Upper lobe of left lung (tissue), 6 donors: ENCODE results near the gene DOCK4. TPM values are rescaled to one million over a fixed set of nuclear protein-coding genes. Genes with fewer than 3 reads are reported as not detected.

Source experiments
- ATAC-seq, 2 donors: fragments of 200-7000 bp; cut with Tn5 transposase; one replicate each; pipeline ENCODE4 v1.9.1; 2022; ENCODE audit warnings: mild to moderate bottlenecking in 2 of 2, moderate library complexity in 2 of 2; ENCODE audit not compliant: low FRiP score in 2 of 2
- DNase-seq, 2 donors: peaks; one replicate each; pipeline ENCODE4 v3.0.0-alpha.2; 2019 to 2020
- H3K27ac ChIP-seq, 4 donors: fragments of 200-600 bp; sonication (generic); one replicate each; pipeline ENCODE4 v1.5.1; 2016 to 2019
- H3K27me3 ChIP-seq, 4 donors: fragments of 200-600 bp; sonication (generic); one replicate each; pipeline ENCODE4 v1.5.1; 2017 to 2019
- H3K36me3 ChIP-seq, 4 donors: fragments of 200-600 bp; sonication (generic); one replicate each; pipeline ENCODE4 v1.5.1; 2016 to 2019
- H3K4me1 ChIP-seq, 4 donors: fragments of 200-600 bp; sonication (generic); one replicate each; pipeline ENCODE4 v1.5.1; 2018 to 2019
- H3K4me3 ChIP-seq, 4 donors: fragments of 200-600 bp; sonication (generic); one replicate each; pipeline ENCODE4 v1.5.1; 2017 to 2019; ENCODE audit warnings: mild to moderate bottlenecking in 2 of 4, moderate library complexity in 1 of 4
- H3K9me3 ChIP-seq, 4 donors: fragments of 200-600 bp; sonication (generic); one replicate each; pipeline ENCODE4 v1.5.1; 2018 to 2019
- CTCF ChIP-seq, 6 experiments: fragments of 450-650 bp in 4 of 6; fragments of 200-600 bp in 2 of 6; sonication (generic) in 2 of 6; IDR thresholded peaks; one replicate each; pipeline ENCODE4 v1.5.1; 2016 to 2019; ENCODE audit warnings: antibody characterized with exemption in 6 of 6
- EP300 ChIP-seq, 4 donors: sonication (generic); formaldehyde crosslinking; IDR thresholded peaks; one replicate each; pipeline ENCODE4 v1.5.1; 2017; ENCODE audit warnings: antibody characterized with exemption in 4 of 4, control low read depth in 2 of 4
- POLR2A ChIP-seq, 4 donors: fragments of 450-650 bp; IDR thresholded peaks; one replicate each; pipeline ENCODE4 v1.5.1; 2016 to 2017; ENCODE audit warnings: antibody characterized with exemption in 4 of 4, mild to moderate bottlenecking in 2 of 4
- POLR2AphosphoS5 ChIP-seq, 2 donors: sonication (generic); formaldehyde crosslinking; IDR thresholded peaks; one replicate each; pipeline ENCODE4 v1.5.1; 2017; ENCODE audit warnings: antibody characterized with exemption in 2 of 2
- WGBS, 2 donors: methylation state at CpG; one replicate each; pipeline ENCODE4 v1.1.5; 2017 to 2018; 5-methylcytosine and 5-hydroxymethylcytosine counted together
- total RNA-seq, 6 donors: library from RNA; depleted of rRNA in 4 of 6; stranded (reverse); fragments of >200 nt in 4 of 6; gene quantifications; one replicate each; pipeline versions ENCODE4 v1.1.0 to v1.2.1, GENCODE V29; 2016 to 2021
- donor health status: DM: no; HTN: no; CAD: no; lungs with moderate emphysema.
- donor health status: DM: no; HTN: yes; CAD: no; lungs with severe emphysema.

The DOCK4 gene
- total RNA-seq, 6 donors from 2014 or later, result 53.6 to 166 (median 100) TPM

GRCh38 chr7:111877931-111878330, 328.3 kb downstream of the DOCK4 start:
- no peak overlapping the region for H3K27ac ChIP-seq
- H3K4me3 ChIP-seq, result no peak overlapping the region
- no peak for DNase-seq
- H3K4me1 ChIP-seq, result peaks cover 6 to 12% (median 9%) of the 10 kb centered on the region in 4 donors
- 81 to 89% methylated on average over 4 of the region's 4 CpGs for whole genome bisulfite sequencing, 2 donors
- TF ChIP-seq POLR2AphosphoS5 (IDR thresholded peaks at IDR 0.05) (no peak), CTCF (IDR thresholded peaks at IDR 0.05) (no peak), POLR2A (IDR thresholded peaks at IDR 0.05) (no peak), EP300 (IDR thresholded peaks at IDR 0.05) (no peak)
- peaks cover 0 to 37% (median 5%) of the 10 kb centered on the region in 4 donors for H3K36me3 ChIP-seq
- ATAC-seq, result no peak
- H3K9me3 ChIP-seq, result no peaks in the 10 kb centered on the region
- no peaks in the 10 kb centered on the region for H3K27me3 ChIP-seq

- Histone ChIP-seq H3K4me1 (peaks cover 6 to 12% (median 9%) of the 10 kb centered on the region in 4 donors), H3K27ac (peak overlapping the region in 3 of 4 donors; percentile 15 to 55 (median 19)), H3K4me3 (no peak overlapping the region), H3K9me3 (no peaks in the 10 kb centered on the region), H3K36me3 (peaks cover 0 to 62% (median 5%) of the 10 kb centered on the region in 4 donors), H3K27me3 (no peaks in the 10 kb centered on the region)
- no peak for TF ChIP-seq EP300 (IDR thresholded peaks at IDR 0.05)
- TF ChIP-seq POLR2AphosphoS5 (IDR thresholded peaks at IDR 0.05), result no peak
- no peak for TF ChIP-seq POLR2A (IDR thresholded peaks at IDR 0.05)
- TF ChIP-seq CTCF (IDR thresholded peaks at IDR 0.05), result no peak
- 25 to 52% methylated on average over 2 of the region's 2 CpGs for WGBS, 2 donors
- ATAC-seq, result peak in 1 of 2 donors; percentile 37
- DNase-seq, result no peak
These were observed 332.1 kb downstream of the DOCK4 start for GRCh38 chr7:111873963-111874690.

GRCh38 chr7:111873326-111873646, 332.9 kb downstream of the DOCK4 start:
- Histone ChIP-seq H3K27me3 (no peaks in the 10 kb centered on the region), H3K36me3 (peaks cover 0 to 62% (median 1%) of the 10 kb centered on the region in 4 donors), H3K4me3 (no peak overlapping the region), H3K9me3 (no peaks in the 10 kb centered on the region), H3K27ac (peak overlapping the region in 3 of 4 donors; percentile 15 to 55 (median 19)), H3K4me1 (peaks cover 6 to 12% (median 9%) of the 10 kb centered on the region in 4 donors)
- TF ChIP-seq CTCF (IDR thresholded peaks at IDR 0.05) (no peak), EP300 (IDR thresholded peaks at IDR 0.05) (no peak)
- WGBS, 2 donors, result 91 to 97% methylated on average over 8 of the region's 8 CpGs
- no peak for ATAC-seq
- peak in 1 of 2 donors; percentile 58 for DNase-seq

GRCh38 chr7:111872450-111873325, 333.5 kb downstream of the DOCK4 start:
- Histone ChIP-seq H3K4me3 (no peak overlapping the region), H3K27ac (peak overlapping the region in 3 of 4 donors; percentile 15 to 55 (median 19)), H3K36me3 (peaks cover 0 to 62% (median 3%) of the 10 kb centered on the region in 4 donors), H3K27me3 (no peaks in the 10 kb centered on the region), H3K9me3 (no peaks in the 10 kb centered on the region), H3K4me1 (peaks cover 6 to 12% (median 9%) of the 10 kb centered on the region in 4 donors)
- DNase-seq (no peak), ATAC-seq (no peak)
- 77 to 79% methylated on average over 4 of the region's 4 CpGs for WGBS, 2 donors
- no peak for TF ChIP-seq EP300 (IDR thresholded peaks at IDR 0.05)
- no peak for TF ChIP-seq POLR2AphosphoS5 (IDR thresholded peaks at IDR 0.05)
- TF ChIP-seq POLR2A (IDR thresholded peaks at IDR 0.05), result no peak
- TF ChIP-seq CTCF (IDR thresholded peaks at IDR 0.05), result no peak
